HG03571 (cell line): ENCODE data around the gene SSH2.

Experiments
- ATAC-seq: cut with Tn5 transposase; IDR thresholded peaks from one replicate; pipeline ENCODE4 v1.9.1; 2021; ENCODE audit not compliant: unreplicated experiment

Gene SSH2

DNA sequence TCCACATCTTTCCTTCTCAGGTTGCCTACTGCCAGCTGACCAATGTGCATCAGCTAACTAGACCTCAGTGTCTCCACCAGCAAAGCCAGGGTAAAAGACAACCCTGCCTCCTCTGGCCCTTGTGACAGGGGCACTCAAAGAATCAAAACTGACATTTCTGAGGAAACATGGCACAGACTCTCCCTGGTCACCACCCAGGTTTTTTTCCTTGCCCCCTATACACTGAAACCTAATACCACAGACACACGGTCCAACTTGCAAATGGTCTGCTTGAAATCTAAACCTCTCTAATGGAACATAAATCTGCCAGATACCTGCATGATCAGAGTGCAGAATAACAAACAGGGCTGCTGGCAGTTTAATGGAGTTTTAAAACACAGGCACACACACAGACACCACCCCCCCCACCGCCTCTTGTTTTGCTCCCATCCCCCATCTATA, 287.8 kb downstream of the SSH2 start:
- no peak for ATAC-seq

GRCh38 chr17:29640981-29641642, 288.9 kb downstream of the SSH2 start:
- ATAC-seq = no peak

- ATAC-seq = no peak
Measured at GRCh38 chr17:29640413-29640812, 289.6 kb downstream of the SSH2 start.

- no peak for ATAC-seq
Measured at GRCh38 chr17:29633886-29634285, 296.1 kb downstream of the SSH2 start.

DNA sequence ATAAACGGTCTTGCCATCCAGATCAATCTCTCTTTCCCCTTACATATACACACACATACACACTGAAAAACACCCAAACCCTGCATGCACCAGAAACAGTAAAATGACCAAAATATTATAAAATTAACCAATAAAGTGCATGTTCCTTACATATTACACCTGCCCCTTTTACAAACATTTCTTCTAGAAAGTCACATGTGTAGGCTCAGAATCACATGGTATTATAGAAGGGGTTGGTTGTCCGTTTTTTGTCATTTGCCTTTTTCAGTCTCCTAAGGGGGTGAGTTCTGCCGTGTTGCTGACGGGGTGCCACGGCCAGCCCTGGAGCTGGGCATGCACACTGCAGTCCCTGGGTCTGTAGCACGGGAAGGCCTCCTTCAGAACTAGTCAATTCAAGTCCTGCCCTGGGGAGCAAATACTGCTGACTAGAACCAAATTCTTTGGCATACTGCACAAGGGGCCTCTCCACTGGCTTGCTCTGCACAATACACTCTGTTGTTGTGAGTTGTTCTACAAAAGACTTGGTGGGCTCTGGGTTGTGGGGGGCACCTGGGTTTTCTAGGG, 299.3 kb downstream of the SSH2 start:
- no peak for ATAC-seq

- ATAC-seq = no peak
Measured at GRCh38 chr17:29629839-29630238, 300.2 kb downstream of the SSH2 start.

DNA sequence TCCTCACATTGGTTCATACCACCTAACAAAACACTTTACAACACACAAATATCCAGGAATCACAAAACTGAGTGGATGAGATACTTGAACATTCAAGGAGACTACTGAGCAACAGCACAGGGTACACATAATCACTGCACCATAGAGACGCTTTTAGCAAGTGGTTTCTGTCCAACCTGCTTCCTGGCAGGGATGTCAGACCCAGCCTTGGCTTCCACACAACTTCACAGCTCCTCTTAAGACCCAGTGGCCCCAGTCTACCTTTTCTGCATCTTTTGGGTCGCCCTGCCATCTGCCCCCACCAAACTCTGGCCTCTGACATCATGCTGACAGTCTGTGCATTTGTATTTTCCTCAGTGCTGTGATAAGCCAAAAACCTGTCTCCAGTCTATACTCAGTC, 301.4 kb downstream of the SSH2 start:
- no peak for ATAC-seq

DNA sequence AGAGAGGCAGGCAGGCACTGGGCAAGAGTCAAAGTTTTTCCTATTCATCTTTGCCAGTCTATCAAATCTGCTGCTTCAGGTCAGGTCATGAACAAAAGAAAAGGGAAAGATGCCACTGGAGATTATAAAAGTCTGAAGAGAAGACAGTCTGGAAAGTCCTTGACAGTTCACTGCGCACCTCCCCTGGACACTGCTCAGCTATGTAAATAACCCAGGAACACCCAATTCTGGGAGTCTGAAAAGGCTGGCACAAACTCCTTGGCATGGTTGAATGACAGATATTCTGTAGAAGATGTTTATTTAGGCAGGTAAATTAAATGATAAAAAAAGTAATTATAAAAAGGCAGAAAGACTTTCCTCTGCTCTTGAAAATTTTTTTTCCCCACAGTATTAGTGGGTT, 302.1 kb downstream of the SSH2 start:
- ATAC-seq = no peak

DNA sequence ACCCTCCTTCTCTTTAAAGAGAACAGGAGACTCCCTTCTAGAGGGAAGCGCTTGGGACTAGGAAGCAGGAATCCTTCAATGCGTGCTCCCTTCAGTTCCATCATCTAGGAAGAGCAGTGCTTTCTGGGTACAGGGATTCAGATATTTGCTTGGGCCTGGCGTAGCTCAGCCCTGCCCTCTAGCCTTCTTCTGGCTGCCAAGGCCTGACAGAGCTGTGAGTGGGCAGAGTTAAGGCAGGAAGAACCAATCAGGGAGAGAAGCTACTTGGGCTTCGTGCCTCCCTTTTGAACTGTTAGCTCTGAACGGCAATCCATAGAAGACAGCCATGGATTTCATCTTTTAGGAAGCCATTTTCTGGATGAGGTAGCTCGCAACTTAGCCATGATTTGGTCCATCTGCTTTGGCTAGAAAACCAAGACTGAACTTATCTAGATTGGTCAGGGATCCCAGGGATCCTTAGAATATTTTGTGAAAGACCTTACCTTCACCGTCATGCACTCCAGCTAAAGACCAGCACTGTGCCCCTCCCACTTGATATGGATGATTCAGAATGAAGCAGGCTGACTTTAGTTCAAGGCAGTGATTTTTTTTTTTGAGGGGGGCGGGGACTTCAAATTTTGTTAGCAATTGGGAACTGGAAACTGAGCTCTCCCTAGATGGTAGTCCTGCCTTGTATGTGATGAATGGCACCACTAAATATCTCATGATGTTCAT, 304.8 kb downstream of the SSH2 start:
- no peak for ATAC-seq

DNA sequence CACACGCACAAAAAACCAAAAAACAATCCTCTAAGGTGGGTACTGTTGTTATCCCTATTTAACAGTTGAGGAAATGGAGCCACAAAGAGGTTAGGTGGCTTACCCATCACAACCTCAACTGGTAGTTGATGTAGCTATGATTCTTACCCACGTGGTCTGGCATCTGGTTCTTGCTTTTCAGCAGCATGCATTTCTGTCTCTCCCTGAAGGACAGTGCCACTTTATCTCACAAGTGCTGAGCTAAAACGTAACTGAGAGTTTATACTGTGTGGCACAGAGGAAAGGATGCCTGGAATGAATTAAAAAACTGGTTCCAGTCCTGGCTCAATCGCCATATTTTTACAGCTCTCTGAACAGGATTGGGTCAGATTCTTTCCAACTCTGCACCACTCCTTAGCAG, 305.4 kb downstream of the SSH2 start:
- ATAC-seq = no peak

GRCh38 chr17:29623283-29623647, 306.8 kb downstream of the SSH2 start:
- no peak for ATAC-seq

DNA sequence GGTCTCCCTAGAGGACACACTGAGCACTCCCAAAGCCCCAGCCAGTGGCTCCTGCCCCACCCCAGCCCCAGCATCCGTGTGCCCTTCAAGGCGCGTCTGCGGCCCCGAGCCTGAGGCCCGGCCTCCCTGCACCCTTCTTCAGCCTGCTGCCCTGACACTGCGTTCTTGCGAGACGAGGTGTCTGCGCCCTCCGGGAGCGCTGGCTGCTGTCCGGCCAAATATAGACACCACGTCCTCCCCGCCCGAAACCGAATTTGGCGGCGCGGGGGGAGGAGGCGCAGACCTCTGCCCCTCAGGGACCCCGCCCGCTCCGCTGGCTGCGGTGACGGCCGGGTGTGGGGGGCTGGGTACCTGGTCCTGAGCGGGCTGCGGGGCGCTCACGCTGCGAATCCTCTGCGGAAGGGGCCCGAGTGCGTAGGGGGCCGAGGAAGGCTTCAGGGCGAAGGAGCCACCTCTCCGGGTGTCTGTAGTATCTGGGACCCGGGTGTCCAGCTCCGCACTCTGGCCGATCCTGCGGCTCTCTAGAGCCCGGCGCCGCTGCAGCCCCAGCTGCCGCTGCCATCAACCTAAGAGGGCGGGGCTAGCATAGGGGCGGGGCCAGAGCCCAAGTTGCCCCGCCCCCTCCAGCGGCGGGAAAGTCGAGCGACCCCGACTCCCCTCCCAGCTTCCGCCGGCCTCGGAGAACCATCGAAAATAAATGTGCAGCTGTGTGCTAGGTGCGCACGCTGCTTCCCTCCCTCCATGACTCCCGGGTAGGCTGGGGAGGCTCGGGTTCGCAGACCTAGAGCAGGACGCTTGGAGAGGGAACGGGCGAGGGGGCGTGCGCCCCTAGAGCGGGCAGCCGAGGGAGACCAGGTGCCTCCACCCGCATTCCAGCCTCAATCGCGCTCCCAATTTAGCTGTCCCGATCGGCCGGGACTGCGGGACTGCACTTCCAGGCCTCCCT, 307.4 kb downstream of the SSH2 start, which contains the start of gene CORO6:
TSS of gene CORO6 (minus strand) at position 576 of the 946 bp plus-strand sequence. CDS start 1,491 bp downstream, outside the sequence.
- ATAC-seq = peak; percentile 53

DNA sequence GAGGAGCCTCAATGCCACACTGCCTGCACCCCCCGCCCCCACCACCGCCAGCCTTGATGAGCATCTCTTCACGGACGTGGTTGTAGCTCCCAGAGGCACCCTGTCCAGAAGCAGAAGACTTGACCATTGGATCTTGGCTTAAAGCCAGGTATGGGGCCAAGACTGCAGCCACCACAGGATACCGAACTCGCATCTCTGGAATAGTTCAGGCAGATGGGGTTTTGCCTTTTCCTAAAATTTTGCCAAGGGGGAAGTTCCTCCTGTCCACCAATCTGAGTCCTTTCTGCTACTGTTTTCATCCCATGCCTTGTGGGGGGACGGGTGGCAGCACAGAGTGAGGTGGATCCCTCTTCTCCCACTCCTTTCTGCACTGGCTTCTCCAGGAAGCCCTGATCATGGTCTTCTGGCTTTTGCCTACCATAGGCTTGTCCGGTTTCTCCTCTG, 308.3 kb downstream of the SSH2 start:
- no peak for ATAC-seq

GRCh38 chr17:29620779-29621500, 309.1 kb downstream of the SSH2 start:
- ATAC-seq = no peak

- ATAC-seq = no peak
Measured at GRCh38 chr17:29620271-29620670, 309.8 kb downstream of the SSH2 start.

GRCh38 chr17:29619251-29619650, 310.8 kb downstream of the SSH2 start:
- ATAC-seq = no peak

- ATAC-seq = no peak
Measured at GRCh38 chr17:29618272-29619065, 311.6 kb downstream of the SSH2 start.

DNA sequence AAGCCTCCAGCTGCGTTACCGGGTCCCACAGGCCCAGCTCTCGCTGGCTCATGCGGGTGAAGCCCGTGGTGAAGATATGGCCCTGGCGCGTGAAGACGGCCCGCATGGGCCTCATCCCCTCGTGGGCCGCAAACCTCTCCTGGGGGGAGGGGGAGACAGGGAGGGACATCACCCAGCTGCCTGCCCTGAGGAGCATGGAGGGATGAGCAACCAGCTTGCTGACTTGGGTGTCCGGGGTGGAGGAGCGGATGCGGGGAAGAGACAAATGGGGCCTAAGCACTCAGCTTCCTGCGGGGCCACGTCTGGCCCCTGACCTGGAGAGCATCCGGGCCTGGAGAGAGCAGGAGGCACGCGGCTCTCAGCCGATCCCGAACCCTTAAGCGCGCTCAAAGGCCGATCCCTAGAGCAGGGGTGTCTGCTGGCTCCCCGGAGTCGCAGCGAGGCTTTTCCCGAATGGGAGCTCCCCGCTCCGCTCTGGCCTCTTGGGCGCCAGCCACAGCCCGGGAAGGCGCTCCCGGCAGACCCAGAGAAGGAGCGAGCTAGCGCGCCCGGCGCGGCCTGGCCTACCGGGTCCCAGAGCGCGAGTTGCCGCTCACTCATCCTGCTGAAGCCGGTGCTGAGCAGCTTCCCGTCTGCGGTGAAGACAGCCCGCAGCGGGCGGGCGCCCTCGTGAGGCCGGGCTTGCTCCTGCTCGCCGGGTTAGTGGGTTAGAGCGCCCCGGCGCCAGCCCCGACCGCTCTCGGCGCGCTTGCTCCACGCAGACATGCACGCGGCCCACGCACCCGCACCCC, 312.4 kb downstream of the SSH2 start:
- ATAC-seq = no peak

- no peak for ATAC-seq
Measured at GRCh38 chr17:29617125-29617480, 312.9 kb downstream of the SSH2 start.
